Measurements from ENCODE around the gene RGS6.

RGS6 gene

DNA sequence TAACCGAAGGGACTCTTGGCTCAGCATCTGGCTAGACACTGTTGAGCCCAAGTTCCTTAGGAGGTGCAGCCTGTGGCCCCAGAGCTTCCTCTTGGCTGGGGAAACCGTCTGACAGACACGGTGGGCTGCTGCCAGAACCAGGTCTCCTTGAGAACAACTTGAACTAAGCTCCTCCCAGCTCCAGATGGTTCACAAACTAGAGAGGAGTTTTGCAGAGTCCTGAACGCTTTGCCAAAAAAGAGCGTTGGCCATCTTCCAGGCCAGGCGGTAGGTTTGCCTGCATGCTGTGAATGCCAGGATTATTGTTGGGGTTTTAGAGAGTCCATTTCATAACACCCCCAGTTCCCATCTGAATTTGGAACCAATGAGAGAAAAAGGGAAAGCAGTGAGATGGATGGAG, 399.8 kb downstream of the RGS6 start:
- no peak for FAIRE-seq

DNA sequence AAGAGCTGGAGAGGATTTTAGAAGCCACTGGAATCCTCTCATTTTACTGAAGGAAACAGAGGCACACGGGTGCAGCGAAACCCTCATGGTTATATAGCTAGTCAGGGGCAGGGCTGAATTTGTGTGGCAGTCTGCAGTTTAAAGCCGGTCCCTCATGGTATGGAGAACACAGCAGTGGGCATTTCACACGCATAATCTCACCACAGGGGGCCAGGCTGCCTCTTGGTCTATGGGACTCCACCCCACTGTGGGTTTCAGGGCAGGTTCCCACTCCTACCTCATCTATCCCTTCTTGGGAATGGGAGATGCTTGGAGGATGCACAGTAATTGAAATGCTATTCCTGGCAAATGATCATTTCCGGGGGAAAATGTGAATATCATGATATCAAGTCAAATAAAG, 400.6 kb downstream of the RGS6 start:
- no peak for FAIRE-seq

DNA sequence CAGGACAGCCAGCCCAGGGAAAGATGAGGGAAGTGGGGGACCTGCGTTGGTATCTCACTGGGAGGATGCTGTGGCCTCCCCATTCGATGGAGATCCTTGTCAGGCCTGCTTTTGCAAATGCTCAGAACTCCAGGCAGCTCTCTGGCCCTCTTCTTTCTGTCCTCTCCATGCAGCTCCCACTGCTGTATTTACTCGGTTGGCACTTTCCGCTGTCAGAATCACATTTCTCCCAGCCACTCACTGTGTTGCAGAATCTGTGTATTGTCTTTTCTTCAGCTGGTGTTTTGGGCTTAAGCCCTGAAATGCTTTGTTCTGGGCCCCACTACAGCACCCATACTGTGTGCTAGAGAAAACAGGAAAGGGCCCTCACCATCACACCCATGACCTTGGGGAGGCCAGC, 401.1 kb downstream of the RGS6 start:
- FAIRE-seq: no peak

DNA sequence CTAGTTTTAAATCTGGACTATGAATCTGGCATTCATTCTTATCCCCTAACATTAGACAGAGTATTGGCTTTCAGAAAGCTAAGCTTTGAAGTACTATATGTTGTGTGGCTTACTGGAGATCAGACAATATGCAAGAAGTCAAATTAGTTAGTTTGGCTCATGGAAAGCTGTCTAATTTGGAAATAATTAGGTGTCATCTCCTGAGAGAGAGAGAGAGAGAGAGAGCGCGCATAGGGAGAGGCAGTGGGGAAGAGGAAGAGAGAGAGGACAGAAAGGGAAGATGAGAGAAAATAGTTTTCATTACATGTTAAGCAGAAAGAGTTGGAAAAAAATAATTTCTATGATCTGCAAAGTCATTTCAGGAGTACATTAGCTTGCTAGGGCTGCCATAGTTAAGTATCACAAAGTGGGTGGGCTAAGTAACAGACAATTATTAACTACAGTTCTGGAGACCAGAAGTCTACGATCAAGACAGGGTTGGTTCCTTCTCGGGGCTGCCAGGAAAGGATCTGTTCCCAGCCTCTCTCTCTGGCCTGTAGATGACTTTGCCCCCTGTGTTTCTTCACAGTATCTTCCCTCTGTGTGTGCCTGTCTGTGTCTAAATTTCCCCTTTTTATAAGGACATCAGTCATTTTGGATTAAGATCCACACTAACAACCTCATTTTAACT, 404.2 kb downstream of the RGS6 start:
- no peak for FAIRE-seq

DNA sequence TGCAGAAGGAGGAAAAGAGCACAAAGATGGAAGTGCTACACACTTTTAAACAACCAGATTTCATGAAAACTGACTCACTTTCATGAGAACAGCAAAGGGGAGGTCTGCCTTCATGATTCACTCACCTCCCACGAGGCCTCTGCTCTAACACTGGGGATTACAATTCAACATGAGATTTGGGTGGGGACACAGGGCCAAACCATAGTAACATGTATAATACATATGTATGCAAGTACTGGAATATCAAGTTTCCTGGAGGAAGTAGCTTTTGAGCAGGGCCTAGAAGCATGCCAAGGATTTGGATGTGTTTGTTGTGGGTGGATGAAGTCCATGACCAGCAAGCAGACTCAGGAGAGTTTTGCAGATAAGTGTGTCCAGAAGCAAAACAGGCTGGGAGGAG, 409.0 kb downstream of the RGS6 start:
- no peak for FAIRE-seq

DNA sequence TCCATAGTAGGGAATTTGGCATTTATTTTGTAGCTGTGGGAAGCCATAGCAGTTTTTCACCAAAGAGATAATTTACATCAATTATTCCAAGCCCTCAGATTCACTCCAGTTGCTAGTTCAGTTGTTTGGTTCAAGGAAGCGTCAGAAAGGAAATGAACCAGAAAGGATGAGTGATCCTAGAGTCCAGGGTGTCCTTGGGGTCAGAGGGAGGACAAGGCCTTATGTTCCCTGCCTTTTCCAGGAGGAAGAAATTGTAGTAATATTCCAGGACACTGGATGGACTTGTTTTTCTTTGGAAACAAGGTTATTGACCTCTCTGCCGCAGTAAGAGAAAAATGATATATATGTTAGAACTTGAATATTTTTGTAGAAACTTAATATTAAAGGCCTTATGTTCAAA, 409.5 kb downstream of the RGS6 start:
- no peak for FAIRE-seq

DNA sequence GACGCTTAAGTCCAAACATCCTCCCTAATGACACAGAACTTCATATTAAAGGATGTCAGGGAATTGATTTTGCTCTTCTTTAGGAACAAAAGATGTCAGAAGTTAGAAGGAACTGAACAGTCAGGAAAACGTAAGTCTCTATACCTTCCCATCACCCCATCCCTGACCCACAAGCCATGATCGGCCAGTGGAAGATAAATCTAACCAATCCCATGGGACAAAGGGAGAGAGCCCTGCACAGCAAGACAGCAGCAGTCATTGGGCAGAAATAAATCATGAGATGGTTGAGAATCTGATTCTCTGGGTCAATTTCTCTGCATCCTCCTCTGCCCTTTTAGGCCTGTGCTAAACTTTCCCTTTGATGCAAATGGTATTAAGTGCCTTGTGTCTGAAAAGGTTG, 414.9 kb downstream of the RGS6 start:
- FAIRE-seq: no peak

DNA sequence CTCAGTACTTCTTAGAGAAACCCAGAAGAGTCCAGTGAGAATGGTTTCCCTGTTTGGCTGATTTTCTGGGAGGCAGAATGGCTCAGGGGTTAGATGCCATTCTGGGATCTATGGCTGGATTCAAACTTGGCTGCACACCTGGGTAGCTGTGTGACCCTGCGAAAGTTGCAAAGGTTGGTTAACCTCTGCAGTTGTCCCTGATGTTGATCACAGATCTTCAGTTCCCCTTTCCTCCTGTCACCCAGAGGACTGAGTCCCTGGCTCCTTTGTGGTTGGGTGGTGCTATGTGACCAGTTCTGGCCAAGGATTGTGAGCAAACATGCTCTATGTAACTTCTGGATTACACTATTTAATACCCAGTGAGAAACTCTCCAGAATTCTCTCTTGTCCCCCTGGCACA, 418.0 kb downstream of the RGS6 start:
- no peak for FAIRE-seq

DNA sequence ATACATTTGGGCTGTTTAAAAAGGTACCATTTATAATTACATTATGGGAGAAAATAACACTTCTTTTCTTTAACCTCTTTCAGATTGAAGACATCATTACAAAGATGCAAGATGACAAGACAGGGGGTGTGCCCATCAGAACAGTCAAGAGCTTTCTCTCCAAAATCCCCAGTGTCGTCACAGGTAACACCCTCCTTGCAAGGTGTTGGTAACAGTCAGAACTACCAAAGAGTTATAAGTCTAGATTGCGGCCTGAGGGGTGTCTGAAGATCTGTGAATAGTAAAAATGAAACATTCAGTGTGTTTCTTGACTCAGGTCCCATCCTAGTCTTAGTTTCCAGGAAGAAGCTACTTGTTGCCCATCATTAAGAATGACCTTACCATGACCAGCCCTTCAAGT, 419.8 kb downstream of the RGS6 start:
- no peak for FAIRE-seq

DNA sequence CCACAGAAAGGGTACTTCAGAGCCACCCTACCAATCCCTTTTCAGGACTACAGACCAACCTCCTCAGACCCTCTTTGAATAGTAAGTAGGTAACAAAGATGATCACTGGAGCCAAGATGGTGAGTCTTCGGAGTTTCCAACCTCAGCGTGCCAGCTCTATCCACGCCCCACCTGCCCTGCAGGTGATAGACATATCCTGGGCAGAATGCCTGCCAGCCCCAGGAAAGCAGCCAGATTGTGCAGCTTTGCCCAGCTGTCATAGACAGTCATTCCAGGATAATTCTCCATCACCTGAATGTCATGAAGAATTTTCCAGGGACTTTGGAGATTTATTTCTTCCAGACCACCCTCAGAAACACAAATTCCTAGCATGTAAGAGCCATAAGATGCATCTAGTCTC, 434.4 kb downstream of the RGS6 start:
- no peak for FAIRE-seq

DNA sequence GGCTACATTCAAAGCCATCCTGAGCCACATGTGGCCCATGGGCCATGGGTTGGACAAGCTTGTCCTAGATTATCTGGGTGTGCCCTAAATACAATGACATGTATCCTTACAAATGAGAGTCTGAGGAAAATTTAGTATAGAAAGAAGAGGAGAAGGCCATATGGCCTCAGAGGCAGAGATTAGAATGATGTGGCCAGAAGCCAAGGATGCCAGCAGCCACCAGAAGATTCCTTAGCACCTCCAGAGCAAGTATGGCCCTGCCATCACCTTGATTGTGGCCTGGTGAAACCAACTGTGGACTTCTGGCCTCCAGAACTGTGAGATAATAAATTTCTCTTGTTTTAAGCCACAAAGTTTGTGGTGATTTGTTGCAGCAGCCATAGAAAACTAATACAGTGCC, 436.9 kb downstream of the RGS6 start:
- no peak for FAIRE-seq

DNA sequence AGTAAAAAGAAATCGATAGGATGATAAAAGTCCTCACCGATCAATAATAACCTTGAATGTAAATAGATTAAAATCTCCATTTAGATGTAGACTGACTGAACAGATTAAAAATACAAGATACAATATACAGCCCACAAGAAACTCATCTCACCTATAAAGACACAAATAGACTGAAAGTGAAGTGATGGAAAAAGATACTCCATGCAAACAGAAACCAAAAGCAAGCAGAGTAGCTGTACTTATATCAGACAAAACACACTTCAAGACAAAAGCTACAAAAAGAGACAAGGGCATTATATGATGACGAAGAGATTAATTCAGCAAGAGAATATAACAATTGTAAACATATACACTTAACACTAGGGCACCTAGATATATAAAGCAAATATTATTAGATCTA, 444.8 kb downstream of the RGS6 start:
- FAIRE-seq: no peak

DNA sequence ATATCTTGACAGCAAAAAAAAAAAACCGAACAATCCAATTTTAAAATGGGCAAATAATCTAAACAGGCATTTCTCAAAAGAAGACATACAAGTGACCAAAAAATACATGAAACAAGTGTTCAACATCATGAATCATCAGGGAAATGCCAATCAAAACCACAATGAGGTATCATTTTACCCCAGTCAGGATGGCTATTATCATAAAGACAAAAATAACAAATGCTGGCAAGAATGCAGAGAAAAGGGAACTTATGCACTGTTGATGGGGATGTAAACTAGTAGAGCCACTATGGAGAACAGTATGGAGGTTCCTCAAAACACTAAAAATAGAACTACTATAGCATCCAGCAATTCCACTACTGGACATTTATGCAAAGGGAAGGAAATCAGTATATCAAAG, 448.2 kb downstream of the RGS6 start:
- no peak for FAIRE-seq

DNA sequence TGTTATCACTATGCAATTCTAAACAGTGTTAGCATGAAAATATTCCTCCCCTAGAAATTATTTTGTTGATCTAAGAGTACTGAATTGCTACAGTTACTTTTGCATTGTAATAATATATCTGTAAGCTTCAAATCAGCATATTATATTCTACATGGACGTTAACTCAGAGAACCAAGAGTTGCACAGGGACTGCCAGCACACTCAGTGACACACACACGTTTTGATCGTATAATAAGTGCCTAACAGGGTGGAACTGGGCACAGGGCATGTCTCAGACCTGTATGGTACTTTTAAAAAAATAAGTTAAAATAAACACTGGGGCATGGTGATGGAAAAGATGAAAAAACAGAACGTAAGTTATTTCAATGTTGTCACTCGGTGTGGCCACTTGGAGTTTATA, 451.6 kb downstream of the RGS6 start:
- no peak for FAIRE-seq

DNA sequence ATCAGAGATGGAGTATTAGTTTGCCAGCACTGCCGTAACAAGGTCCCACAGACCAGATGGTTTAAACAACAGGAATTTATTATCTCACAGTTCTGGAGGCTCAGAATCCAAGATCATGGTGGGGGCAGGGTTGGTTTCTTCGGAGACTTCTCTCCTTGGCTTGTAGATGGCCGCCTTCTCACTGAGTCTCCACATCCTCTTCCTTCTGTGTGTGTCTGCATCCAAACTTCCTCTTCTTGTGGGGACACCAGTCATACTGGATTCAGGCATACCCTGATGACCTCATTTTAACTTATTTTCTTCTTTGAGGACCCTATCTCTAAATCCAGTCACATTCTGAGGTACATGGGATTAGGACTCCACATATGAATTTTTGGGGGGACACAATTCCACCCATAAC, 455.5 kb downstream of the RGS6 start:
- FAIRE-seq: no peak

DNA sequence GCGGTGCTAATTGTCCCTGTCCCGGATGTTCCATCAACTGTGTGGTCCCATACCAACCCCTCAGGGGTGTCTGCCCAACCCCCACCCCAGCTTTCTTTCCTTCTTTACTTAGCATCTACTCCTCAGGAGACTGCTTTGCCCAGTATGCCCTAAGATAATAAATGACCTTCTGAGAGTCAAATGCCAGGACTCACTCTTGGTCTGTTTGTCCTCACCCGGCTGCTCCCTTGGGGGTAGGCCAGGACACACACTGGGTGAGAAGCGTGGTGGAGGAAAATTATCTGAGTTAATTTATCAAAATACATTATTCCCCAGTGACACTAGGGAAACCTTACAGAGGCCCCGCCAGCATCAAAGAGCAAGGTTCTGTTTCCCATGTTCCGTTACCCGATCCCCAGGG, 457.0 kb downstream of the RGS6 start:
- FAIRE-seq: no peak

DNA sequence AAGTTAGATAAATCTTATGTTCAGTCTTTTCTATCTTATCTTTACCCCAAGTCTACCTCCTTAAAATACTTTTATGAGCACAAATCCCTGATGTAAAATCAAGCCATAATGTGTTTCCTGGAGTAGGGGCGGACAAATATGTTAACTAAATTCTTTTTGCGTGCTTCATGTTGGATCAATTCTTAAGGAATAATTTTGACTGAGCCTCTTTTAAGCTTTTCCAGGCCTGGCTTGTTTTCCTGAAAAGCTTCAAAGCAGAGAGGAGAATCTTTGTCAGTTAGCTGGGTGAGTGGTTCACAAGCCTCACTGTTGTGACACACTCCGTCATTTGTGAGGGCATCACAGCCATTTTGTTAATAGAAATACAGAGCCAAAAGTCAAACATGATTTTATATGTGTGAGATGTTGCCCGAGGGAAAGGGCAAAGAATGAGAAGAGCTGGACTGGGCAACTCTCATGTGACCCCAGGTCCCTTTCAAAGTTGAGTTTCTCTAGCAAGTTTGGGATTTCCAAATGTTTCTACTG, 468.9 kb downstream of the RGS6 start:
- no peak for FAIRE-seq

DNA sequence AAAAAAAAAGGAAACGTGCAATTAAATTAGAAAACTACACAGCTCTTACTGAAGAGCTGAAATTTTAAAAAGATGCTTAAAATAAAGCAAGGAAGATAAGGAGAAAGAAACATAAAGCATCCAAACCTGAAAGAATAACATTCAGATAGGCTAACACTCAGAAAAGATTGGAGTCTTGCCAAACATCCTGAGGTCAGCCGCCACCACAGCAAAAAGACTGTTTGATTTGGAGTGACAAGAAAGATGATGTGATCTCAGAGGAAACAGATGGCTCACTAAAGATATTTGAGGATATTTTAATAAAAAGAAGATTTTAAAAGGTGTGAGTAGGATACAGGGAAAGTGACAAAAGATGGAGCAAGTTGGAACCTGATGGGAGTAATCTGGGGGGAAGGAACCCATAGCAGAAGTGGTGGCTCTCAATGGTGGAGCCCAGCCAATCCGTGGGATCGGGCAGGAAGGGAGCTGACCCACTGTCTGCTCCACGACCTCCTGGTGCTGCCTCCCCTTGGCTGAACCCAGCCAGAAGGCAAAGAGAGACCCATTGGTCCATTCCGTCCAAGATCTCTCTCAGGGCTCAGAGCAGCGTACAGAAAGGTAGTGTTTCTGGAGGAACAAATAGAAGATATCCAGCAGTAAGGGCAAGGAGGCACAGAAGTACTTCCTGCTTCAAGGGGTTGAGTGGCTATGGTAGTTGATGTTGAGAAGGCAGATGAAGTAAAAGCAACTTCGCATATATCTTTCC, 469.6 kb downstream of the RGS6 start:
- no peak for FAIRE-seq

DNA sequence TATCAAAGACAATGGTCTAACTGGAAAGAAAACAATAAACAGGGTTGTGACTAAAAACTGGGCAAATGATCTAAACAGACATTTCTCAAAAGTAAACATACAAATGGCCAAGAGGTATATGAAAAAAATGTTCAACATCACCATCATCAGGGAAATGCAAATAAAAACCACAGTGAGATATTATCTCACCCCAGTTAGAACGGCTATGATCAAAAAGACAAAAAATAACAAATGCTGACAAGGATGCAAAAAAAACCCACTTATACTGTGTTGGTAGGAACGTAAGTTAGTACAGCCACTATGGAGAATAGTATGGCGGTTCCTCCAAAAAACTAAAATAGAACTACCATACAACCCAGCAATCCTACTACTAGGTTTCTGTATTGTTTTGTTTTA, 470.1 kb downstream of the RGS6 start:
- no peak for FAIRE-seq

DNA sequence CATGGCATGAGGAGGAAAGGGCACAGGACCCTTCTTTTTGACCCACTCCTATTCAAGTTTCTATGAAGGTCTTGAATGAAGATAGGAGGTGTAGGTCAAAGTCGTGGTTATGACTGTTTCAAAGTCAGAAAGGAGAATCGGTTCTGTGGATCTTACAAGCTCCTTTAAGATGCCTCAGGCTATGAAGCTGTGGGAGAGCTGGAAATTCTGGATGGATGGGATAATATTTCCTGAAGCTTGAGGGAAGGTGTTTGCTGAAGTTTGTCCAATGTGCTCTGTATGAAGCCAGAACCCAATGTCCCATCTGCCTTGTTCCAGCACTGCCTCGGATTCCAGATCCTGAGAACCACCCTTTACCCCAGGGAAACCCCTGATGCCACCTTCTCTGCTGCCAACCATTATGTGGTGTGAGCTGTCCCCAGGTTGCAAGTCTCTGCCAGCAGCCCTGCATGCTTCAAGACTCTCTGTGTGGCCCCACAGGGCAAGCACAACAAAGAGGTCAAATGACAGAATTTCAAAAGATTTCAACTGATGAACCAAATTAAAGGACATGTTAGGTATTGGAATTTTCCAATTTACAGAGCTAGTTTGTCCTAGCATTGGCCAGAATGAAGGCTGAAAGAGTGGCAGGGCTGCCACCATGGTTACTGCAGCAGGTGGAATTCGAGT, 472.0 kb downstream of the RGS6 start:
- no peak for FAIRE-seq

DNA sequence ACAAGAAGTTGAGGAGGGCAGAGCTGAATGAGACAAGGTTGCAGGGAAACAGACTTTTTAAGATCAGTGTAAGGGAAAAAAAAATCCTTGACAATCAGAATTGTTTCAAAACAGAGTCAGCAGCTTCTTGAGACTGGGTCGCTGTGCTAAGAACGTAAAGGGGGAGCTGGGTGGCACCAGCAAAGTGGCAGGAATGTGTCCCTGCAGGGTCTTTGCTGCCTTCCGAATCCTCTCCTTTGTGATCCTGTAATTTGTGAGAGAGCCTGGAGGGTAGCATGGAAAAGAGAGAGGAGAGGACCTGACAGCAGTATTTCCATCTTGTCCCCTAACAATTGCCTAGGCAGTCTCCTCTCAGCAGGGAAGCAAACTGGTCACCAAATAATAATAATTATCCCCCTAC, 472.8 kb downstream of the RGS6 start:
- FAIRE-seq: no peak

DNA sequence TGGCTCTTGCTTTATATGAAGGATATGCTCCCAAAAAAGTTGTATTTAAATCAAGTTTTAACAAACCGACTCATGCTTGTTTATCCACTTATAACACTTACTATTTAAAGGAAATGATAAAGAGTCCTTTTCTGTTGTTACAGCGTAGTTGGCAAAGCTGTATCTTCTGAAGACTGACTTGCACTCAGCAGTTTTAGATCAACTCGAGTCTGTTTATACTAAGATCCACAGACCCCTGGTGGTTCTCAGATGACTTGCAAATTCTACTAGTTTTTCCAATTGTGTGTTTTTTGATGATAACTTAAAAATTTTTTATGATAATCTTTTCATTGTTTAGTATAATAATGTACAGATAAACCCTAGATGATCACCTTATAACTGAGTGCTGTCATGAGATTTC, 475.8 kb downstream of the RGS6 start:
- no peak for FAIRE-seq

DNA sequence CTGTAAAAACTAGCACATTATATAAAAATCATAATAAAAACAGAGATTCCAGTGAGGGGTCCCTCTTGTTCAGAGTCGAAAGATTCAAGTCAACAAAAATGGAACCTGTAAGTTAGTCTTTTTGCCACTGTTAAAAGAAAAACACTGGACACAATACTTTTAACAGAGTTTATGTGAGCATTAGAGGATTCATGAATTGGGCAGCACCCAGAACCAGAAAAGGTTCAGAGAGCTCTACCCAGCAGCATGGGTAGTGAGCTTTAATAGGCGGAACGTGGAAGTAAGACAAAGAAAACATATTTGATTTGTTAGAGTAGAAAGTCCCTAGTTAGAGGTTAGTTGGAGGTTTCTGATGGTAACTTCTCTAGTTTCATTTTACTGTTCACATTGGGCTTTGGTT, 476.8 kb downstream of the RGS6 start:
- no peak for FAIRE-seq
